Forelimb muscle (tissue), 1 donor: ENCODE measurements around the gene PLA2G6. TPM values are rescaled to one million over a fixed set of nuclear protein-coding genes. Genes with fewer than 3 reads are reported as not detected.

ENCODE experiments used
- DNase-seq: peaks from one replicate; pipeline ENCODE4 v3.0.0-alpha.2; 2013; ENCODE audit warnings: low read depth
- polyA plus RNA-seq: library from polyadenylated mRNA; unstranded; fragments of 120-200 nt; gene quantifications from one replicate; pipeline ENCODE4 v1.2.1, GENCODE V29; 2013; ENCODE audit not compliant: insufficient read length

The PLA2G6 gene, protein sequence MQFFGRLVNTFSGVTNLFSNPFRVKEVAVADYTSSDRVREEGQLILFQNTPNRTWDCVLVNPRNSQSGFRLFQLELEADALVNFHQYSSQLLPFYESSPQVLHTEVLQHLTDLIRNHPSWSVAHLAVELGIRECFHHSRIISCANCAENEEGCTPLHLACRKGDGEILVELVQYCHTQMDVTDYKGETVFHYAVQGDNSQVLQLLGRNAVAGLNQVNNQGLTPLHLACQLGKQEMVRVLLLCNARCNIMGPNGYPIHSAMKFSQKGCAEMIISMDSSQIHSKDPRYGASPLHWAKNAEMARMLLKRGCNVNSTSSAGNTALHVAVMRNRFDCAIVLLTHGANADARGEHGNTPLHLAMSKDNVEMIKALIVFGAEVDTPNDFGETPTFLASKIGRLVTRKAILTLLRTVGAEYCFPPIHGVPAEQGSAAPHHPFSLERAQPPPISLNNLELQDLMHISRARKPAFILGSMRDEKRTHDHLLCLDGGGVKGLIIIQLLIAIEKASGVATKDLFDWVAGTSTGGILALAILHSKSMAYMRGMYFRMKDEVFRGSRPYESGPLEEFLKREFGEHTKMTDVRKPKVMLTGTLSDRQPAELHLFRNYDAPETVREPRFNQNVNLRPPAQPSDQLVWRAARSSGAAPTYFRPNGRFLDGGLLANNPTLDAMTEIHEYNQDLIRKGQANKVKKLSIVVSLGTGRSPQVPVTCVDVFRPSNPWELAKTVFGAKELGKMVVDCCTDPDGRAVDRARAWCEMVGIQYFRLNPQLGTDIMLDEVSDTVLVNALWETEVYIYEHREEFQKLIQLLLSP
- polyA plus RNA-seq: 13.5 TPM

- DNase-seq: peak; percentile 93
Observed at GRCh38 chr22:38181453-38182200, at the start of gene PLA2G6. PLA2G6 (minus strand) TSS chr22:38181830; CDS start chr22:38169426, 12,404 bp downstream.

DNA sequence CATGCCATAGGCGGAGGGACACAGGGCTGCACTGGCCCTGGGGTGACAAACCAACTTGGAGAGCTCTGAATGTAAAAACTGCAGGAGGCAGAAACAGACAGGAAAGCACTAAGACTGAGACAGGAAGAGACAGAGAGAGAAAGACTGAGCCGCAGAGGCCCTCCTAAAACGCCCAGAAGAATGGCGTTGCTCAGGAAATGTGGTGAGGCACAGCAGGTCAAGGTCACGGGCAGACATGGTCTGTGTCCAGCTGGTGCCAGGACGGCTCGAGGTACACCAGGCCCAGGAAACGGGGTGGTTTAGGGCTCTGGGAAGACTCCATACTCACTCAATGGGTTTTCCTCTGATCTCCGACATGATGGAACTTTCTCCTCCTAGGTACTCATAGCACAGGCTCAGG lies 49.3 kb upstream of the PLA2G6 start:
- DNase-seq: no peak

GRCh38 chr22:38230108-38230825 lies 48.6 kb upstream of the PLA2G6 start:
- no peak for DNase-seq

GRCh38 chr22:38228873-38229740 lies 47.5 kb upstream of the PLA2G6 start:
- DNase-seq: no peak

DNA sequence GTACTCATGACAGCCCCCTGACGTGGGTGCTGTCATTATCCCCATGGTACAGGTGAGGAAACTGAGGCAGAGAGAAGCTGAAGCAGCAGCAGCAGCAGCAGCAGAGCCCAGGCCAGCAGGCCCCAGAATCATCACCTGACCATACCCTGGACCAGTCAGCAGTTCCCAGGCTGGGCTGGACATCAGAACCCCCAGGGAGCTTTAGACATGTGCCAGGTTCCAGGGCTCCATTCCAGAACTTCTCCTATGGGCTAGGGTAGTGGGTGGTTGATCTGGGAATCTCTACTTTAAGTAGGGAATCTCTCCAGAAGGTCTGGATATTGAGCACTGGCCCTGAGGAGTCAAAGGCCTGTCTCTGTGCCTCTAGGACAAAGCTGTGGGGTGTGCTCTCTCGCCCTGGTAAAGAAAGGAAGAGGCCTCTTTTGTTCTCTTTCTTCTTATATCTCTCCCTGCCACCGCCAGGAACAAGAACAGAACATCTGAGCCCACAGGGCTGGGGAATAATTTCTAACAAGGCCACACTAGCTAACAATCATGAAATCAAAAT lies 46.8 kb upstream of the PLA2G6 start:
- no peak for DNase-seq

DNA sequence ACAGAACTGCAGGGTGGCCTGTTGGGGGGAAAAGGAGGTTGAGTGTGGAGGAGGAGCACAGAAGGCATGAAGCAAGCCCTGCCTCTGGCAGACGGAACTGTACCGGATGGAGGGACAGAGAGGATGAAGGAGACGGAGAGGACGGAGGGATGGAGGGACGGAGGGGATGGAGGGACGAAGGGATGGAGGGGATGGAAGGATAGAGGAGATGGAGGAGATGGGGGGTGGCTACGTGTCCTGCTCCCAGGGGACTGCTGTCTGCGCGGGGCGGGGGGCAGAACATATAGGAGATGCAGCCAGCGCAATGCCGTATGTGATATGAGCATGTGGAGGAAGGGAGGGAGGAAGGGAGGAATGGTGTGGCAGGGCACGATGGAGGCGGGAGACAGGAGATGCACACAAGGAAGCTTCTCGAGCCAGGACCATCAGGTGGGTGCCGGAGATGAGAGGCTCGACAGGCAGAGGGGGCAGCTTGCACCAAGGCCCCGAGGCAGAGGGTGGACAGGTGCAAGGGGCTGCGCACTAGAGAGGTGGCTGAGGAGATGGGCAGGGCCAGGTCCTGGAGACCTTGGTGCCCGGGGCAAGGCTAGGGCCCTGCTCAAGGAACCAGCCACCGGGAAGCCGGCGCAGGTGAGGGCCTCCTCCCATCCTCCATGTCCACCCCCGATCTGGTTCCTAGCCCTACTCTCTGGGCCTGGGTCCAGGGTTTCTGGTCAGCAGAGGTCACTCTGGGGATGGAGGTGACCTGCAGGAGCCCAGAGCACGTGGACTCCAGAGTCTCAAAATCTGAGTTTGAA lies 45.4 kb upstream of the PLA2G6 start:
- no peak for DNase-seq

DNA sequence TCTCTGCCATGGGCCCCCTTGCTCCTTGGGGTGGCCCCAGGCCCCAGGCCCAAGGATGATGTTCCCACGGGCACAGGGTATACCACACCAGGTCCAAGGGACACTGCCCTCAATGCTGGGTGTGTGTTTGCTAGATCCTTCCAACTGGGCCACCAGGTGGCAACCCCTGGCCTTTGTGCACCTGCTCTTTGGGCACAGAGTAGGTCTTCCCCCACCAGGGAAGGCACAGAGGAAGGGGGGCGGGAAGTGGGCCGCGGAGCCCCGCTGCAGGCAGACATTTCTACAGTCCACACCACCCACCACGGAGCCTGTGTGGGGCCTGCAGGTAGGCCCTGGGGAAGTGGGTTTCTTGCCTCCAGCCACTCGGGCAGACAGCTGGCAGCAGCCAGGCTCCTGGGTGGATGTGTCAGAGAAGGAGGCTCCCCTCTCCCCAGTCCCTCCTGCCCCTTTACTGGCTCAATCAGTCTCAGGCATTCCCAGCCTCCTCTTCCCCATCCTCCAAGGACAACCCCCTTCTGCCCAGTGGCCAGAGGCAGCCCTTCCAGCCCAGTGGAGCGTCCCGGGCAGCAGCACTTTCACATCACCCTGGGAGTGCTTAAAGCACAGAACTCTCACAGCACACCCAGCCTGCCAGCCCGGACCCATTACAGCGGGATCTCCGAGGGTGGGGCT lies 41.8 kb upstream of the PLA2G6 start:
- DNase-seq: no peak

GRCh38 chr22:38222797-38223119 lies 41.1 kb upstream of the PLA2G6 start:
- no peak for DNase-seq

GRCh38 chr22:38221908-38222796 lies 40.5 kb upstream of the PLA2G6 start:
- no peak for DNase-seq

GRCh38 chr22:38221407-38221806 lies 39.8 kb upstream of the PLA2G6 start:
- DNase-seq: no peak

- no peak for DNase-seq
Observed at GRCh38 chr22:38220653-38221386, 39.2 kb upstream of the PLA2G6 start.

- DNase-seq: no peak
Observed at GRCh38 chr22:38220163-38220562, 38.5 kb upstream of the PLA2G6 start.

- no peak for DNase-seq
Observed at GRCh38 chr22:38219632-38220031, 38.0 kb upstream of the PLA2G6 start.

- no peak for DNase-seq
Observed at GRCh38 chr22:38218661-38219622, 37.3 kb upstream of the PLA2G6 start.

DNA sequence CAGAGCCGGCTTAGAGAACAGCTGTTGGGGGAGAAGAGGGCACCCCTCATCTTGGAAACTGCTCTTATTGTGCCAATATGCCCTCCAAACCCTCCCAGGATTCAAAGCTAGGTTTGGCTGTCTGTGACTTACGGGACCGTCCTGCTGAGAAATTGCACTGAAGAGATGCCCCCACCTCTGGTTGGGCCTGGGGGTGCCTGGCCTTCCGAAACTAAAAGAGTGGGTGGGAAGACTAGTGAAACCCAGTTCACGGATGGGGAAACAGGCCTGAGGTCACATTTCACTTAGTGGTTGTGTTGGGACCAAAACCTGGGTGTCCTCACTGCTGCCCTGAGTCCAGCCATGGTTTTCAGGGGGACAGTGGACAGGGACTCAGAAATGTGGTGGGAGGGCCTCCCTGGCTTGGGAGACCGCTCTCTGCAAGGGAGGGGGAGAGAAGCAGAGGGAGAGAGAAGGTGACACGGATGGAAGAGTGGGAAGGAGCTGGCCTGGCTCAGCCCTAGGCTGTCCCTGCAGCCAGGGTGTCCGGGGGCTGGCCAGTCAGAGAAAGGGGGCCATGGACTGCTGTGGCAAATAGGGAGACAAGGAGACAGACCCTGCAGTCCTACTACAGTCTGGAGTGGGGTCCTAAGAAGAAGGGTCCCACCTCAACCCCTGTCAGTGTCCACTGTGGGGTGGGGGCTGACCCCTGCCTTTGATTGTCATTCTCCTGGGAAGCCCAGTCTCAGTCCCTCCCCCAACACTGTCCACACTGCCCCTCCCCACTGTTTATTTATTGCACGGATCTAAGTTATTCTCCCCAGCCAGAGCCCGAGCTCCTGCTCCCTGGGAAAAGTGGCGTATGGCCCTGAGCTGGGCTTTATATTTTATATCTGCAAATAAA lies 33.8 kb upstream of the PLA2G6 start:
- no peak for DNase-seq
